Fibroblast of villous mesenchyme (primary cell): ENCODE results near the gene CCDC88A. TPM values are rescaled to one million over a fixed set of nuclear protein-coding genes. Genes with fewer than 3 reads are reported as not detected.

Experiments
- small RNA-seq: library from RNA; depleted of rRNA; stranded (forward); fragments of <200 nt; gene quantifications from one replicate; pipeline ENCODE3, GENCODE V24; 2012
- total RNA-seq: library from RNA; depleted of rRNA; stranded (reverse); fragments of >200 nt; gene quantifications from 2 replicates; pipeline ENCODE4 v1.2.3, GENCODE V29; 2012

CCDC88A gene
- total RNA-seq, 1 donor: 70.8 TPM

Small RNA genes lying within 50 kb of the gene (small RNA-seq; reads per million reads assigned to genes)
- gene RF00019 (not detected), gene RNU6-221P (not detected), gene RNU6-775P (not detected)

Other genes with a start within 250 kb of the CCDC88A start
- 14.8 and 18.1 TPM in 2 replicates for gene CLHC1, start 187.6 kb downstream of the CCDC88A start, total RNA-seq
- gene RPS27A, start 187.2 kb downstream of the CCDC88A start, total RNA-seq: 585 and 694 TPM in 2 replicates
- 37.0 and 40.2 TPM in 2 replicates for gene MTIF2, start 150.6 kb downstream of the CCDC88A start, total RNA-seq
- gene CFAP36, start 99.9 kb upstream of the CCDC88A start, total RNA-seq: 14.8 and 21.2 TPM in 2 replicates
- gene PPP4R3B, start 197.8 kb upstream of the CCDC88A start, total RNA-seq: 34.1 and 47.5 TPM in 2 replicates